AG04450 (cell line): ENCODE results near the gene ADAMTS17. TPM values are rescaled to one million over a fixed set of nuclear protein-coding genes. Genes with fewer than 3 reads are reported as not detected.

Source experiments
- CTCF ChIA-PET: fragments of 300-600, 350-600 bp; formaldehyde crosslinking; extraction: SDS; loops from one replicate; lab custom pipeline; 2022; ENCODE audit warnings: antibody characterized with exemption, inconsistent platforms; lab: Charles Lee
- POLR2A ChIA-PET: fragments of 350-600 bp; formaldehyde crosslinking; extraction: SDS; loops from one replicate; lab custom pipeline; 2021; ENCODE audit warnings: antibody characterized with exemption, inconsistent platforms; lab: Yijun Ruan, JAX
- DNase-seq: peaks from one replicate; pipeline ENCODE4 v3.0.0-alpha.2; 2011; ENCODE audit warnings: low read depth, low spot score
- H3K27ac ChIP-seq: one replicate; pipeline ENCODE4 v1.5.1; 2012; ENCODE audit warnings: low read depth, low read length, control low read depth
- H3K27me3 ChIP-seq: one replicate; pipeline ENCODE4 v1.6.0; 2012; ENCODE audit warnings: low read length; ENCODE audit not compliant: control insufficient read depth, insufficient read depth
- H3K4me3 ChIP-seq: 2 replicates; pipeline ENCODE4 v1.5.1; 2011; ENCODE audit warnings: mild to moderate bottlenecking, low read depth, low read length, control low read depth
- H3K9me3 ChIP-seq: 2 replicates; pipeline ENCODE4 v1.5.1; 2012; ENCODE audit warnings: low read length; ENCODE audit not compliant: control insufficient read depth, insufficient read depth
- polyA plus RNA-seq: library from polyadenylated mRNA; depleted of rRNA; stranded (reverse); fragments of >200 nt; gene quantifications from 2 replicates; pipeline ENCODE4 v1.2.3, GENCODE V29; 2011
- TF ChIP-seq, protein P1 (sequence below): IDR thresholded peaks from 2 replicates; pipeline ENCODE4 v1.5.1; 2011; ENCODE audit warnings: low read depth, low read length, control low read depth, inconsistent platforms

Gene ADAMTS17
- polyA plus RNA-seq, 1 experiment: 0.06 TPM

DNA sequence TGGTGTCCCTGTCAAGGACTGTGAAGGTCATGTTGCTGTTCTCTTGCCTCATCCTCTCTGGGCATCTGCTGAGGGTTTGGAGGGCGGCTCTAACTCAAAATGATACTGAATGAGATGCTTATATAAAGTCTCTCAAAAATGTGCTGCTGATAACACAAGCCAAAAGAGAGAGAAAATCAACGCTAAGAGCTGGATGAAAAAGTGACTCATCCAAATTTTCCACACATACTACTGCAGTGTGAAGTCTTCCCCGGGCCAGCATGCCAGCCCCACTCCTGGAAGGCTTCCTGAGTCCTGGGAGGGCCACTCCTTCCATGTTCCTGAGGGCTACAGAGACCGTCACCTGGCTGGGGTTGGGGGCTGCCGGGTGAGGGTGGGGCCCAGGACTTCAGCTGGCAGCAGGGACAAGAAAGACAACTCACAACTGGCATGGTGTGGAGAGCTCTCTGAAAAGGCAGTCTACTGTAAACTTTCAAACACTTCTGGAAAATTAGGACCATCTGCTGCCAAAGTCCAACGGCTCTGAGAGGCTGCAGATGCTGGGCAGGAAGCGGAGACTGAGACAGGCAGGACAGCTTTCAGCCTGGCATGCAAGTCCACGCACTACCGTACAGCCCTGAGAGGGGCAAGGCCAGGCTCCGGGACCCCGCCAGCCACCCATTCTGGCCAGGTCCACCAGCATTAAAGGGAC is 200.3 kb downstream of the ADAMTS17 start:
- H3K27ac ChIP-seq: no peak overlapping the region
- H3K9me3 ChIP-seq: peaks cover 5% of the 10 kb centered on the region
- no peak for DNase-seq

DNA sequence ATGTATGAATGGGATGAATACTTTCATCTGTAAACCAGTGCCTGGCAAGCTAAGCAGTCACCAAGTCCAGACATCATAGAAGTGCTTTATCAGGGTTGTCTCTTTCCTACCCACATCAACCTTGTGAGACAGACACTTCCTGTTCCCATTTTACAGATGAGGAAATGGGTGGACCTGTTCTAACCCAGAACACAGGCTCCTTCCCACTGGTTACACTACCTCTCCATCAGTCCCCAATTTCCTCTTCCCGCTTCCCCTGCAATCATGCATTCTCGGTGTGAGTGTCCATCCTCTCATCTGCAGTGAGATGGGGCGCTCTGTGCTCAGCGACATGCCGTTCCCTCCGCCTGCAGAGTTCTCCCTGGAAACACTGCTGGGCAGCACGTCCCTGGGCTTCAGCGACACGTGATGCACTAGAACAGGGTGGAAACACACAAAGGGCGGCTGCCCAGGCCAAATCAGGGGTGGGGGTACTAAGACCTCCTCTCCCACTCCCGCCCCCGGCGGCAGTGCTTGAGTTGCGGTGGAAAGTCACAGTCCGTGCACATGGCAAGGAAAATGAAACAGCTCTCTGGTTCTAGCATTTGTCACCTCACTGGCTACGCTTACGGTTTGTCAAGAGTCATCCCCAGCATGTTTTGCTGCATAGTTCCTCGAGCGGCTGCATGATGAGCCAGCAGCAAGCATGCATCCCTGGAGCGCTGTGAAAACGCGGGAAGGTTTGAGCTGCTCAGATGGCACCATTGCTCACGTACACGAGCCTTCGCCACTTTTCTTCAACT is 201.1 kb downstream of the ADAMTS17 start:
- DNase-seq: no peak
- no peaks in the 10 kb centered on the region for H3K27me3 ChIP-seq
- H3K4me3 ChIP-seq: no peak overlapping the region
- TF ChIP-seq, protein P1, sequence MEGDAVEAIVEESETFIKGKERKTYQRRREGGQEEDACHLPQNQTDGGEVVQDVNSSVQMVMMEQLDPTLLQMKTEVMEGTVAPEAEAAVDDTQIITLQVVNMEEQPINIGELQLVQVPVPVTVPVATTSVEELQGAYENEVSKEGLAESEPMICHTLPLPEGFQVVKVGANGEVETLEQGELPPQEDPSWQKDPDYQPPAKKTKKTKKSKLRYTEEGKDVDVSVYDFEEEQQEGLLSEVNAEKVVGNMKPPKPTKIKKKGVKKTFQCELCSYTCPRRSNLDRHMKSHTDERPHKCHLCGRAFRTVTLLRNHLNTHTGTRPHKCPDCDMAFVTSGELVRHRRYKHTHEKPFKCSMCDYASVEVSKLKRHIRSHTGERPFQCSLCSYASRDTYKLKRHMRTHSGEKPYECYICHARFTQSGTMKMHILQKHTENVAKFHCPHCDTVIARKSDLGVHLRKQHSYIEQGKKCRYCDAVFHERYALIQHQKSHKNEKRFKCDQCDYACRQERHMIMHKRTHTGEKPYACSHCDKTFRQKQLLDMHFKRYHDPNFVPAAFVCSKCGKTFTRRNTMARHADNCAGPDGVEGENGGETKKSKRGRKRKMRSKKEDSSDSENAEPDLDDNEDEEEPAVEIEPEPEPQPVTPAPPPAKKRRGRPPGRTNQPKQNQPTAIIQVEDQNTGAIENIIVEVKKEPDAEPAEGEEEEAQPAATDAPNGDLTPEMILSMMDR: no peak
- POLR2A ChIA-PET: interaction anchor here (0.6 kb wide), 1 partner anchor 412 kb away, joined by 3 read pairs; no protein-coding TSS in a partner anchor
- CTCF ChIA-PET: interaction anchor here (1.0 kb wide), 1 partner anchor 9 kb away, joined by 3 read pairs; no protein-coding TSS in a partner anchor
- no peak overlapping the region for H3K27ac ChIP-seq
- H3K9me3 ChIP-seq: peaks cover 5% of the 10 kb centered on the region

More for the DNA sequence above, 200.3 kb downstream of the ADAMTS17 start:
- Histone ChIP-seq H3K27me3 (no peaks in the 10 kb centered on the region), H3K4me3 (no peak overlapping the region)
- POLR2A ChIA-PET: interaction anchor here (0.6 kb wide), 1 partner anchor 411 kb away, joined by 3 read pairs; no protein-coding TSS in a partner anchor
- TF ChIP-seq, protein P1: no peak
- CTCF ChIA-PET: interaction anchor here (1.0 kb wide), 1 partner anchor 10 kb away, joined by 3 read pairs; no protein-coding TSS in a partner anchor

DNA sequence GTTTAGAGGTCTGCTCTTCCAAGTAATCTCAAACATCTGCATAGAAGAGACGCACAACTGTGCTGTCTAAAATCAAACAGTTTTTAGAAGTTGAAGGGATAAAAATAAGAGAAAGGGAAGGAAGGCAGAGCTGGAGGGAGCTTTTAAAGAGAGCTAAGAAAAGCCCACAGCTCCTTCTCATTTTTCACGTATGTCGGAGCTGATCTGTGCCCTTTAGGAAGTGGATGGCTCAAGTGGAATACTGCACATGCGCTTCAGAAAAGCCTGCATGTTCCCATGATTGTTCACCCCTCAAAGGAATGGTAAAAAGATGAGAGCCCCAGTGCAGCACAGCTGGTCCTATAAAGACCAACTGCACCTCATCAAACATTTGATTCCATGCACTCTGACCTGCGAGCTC is 207.2 kb downstream of the ADAMTS17 start:
- Histone ChIP-seq H3K9me3 (peaks cover 3% of the 10 kb centered on the region; the same call in 1 of the 2 replicates), H3K27me3 (no peaks in the 10 kb centered on the region), H3K27ac (no peak overlapping the region), H3K4me3 (no peak overlapping the region)
- ChIA-PET POLR2A (no interaction called here), CTCF (interaction anchor here (1.0 kb wide), 1 partner anchor 862 kb away, joined by 3 read pairs; no protein-coding TSS in a partner anchor)
- DNase-seq: no peak
- TF ChIP-seq, protein P1: no peak

DNA sequence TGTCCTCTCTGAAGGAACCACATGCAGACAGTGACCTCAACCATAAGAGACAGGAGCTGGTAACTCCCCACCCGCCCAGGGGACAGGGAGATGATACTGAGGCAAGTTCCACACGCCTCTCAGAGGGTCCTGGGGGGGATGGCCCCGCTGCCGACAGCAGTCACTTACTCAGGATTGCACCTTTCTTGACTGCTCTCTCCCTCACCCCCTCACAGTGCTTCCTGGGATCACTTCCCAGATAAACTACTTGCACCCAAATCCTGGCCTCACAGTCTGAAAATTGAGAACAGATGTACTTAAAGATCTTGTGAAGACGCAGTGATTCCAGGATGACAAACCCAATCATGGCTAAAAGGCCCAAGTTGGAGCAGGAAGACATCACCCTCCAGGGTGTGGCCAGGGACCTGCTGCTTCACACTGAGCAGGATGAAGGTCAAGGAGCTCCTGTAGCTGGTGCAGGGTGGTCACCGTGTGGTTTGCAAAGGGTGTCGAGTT is 207.6 kb downstream of the ADAMTS17 start:
- no peak for DNase-seq
- ChIA-PET POLR2A (no interaction called here), CTCF (interaction anchor here (1.0 kb wide), 1 partner anchor 862 kb away, joined by 3 read pairs; no protein-coding TSS in a partner anchor)
- TF ChIP-seq, protein P1: no peak
- H3K9me3 ChIP-seq: peaks cover 3% of the 10 kb centered on the region; the same call in 1 of the 2 replicates
- no peak overlapping the region for H3K27ac ChIP-seq
- H3K27me3 ChIP-seq: no peaks in the 10 kb centered on the region
- no peak overlapping the region for H3K4me3 ChIP-seq
